DOHH2 (cell line): Measurements from ENCODE around the gene KMT5C.

Experiments
- H3F3A ChIP-seq: fragments of 200-600 bp; sonication (generic), shearing (Covaris generic); 2 replicates; pipeline ENCODE4 v1.6.0; 2016; ENCODE audit warnings: antibody characterized with exemption, mild to moderate bottlenecking; ENCODE audit not compliant: control insufficient read depth, insufficient read depth
- H3K27ac ChIP-seq: fragments of 200-600 bp; sonication (generic); 2 replicates; pipeline ENCODE4 v1.5.1; 2014; ENCODE audit warnings: low read depth, mild to moderate bottlenecking, low read length, moderate library complexity
- H3K27me3 ChIP-seq: fragments of 200-600 bp; sonication (generic); 2 replicates; pipeline ENCODE4 v1.6.1; 2014; ENCODE audit warnings: mild to moderate bottlenecking, low read length, mixed read lengths; ENCODE audit not compliant: control insufficient read depth
- H3K36me3 ChIP-seq: fragments of 200-600 bp; sonication (generic); 2 replicates; pipeline ENCODE4 v1.6.1; 2014; ENCODE audit warnings: mild to moderate bottlenecking, low read length, moderate library complexity, mixed read lengths; ENCODE audit not compliant: control insufficient read depth
- H3K4me1 ChIP-seq: fragments of 200-600 bp; sonication (generic); 2 replicates; pipeline ENCODE4 v1.6.1; 2014; ENCODE audit warnings: mild to moderate bottlenecking, low read length, mixed read lengths; ENCODE audit not compliant: control insufficient read depth
- H3K4me2 ChIP-seq: fragments of 200-600 bp; sonication (generic); 2 replicates; pipeline ENCODE4 v1.6.0; 2014; ENCODE audit warnings: mild to moderate bottlenecking, low read length, moderate library complexity
- H3K4me3 ChIP-seq: fragments of 200-600 bp; sonication (generic); 2 replicates; pipeline ENCODE4 v1.5.1; 2014; ENCODE audit warnings: mild to moderate bottlenecking, low read length, mixed read lengths
- H3K79me2 ChIP-seq: fragments of 200-600 bp; sonication (generic); 2 replicates; pipeline ENCODE4 v1.6.1; 2014; ENCODE audit warnings: mild to moderate bottlenecking, low read length, mixed read lengths; ENCODE audit not compliant: control insufficient read depth
- H3K9me2 ChIP-seq: fragments of 200-600 bp; sonication (generic); replicated peaks from 2 replicates; pipeline ENCODE4 v1.6.1; 2014; ENCODE audit warnings: mild to moderate bottlenecking, low read length, mixed read lengths; ENCODE audit not compliant: control insufficient read depth
- H3K9me3 ChIP-seq: fragments of 200-600 bp; sonication (generic); 2 replicates; pipeline ENCODE4 v1.6.1; 2014; ENCODE audit warnings: antibody characterized with exemption, low read length, mixed read lengths; ENCODE audit not compliant: control insufficient read depth, insufficient read depth
- H4K20me1 ChIP-seq: fragments of 200-600 bp; sonication (generic); 2 replicates; pipeline ENCODE4 v1.6.0; 2014; ENCODE audit warnings: low read depth, mild to moderate bottlenecking, antibody characterized with exemption, low read length, moderate library complexity; ENCODE audit not compliant: control insufficient read depth, insufficient read depth
- CTCF ChIP-seq: fragments of 200-600 bp; sonication (generic); IDR thresholded peaks from one replicate; pipeline ENCODE4 v1.5.1; 2014; ENCODE audit warnings: antibody characterized with exemption, mild to moderate bottlenecking, low read depth, low read length; ENCODE audit not compliant: poor library complexity, severe bottlenecking
- EZH2phosphoT487 ChIP-seq: fragments of 200-600 bp; sonication (generic); IDR thresholded peaks from 2 replicates; pipeline ENCODE4 v1.6.1; 2017; ENCODE audit warnings: borderline replicate concordance, mild to moderate bottlenecking, antibody characterized with exemption, low read length, moderate library complexity, mixed read lengths

KMT5C gene

GRCh38 chr19:55372316-55373081 is 32.8 kb downstream of the KMT5C start:
- H3K27me3 ChIP-seq = peaks cover 64% of the 10 kb centered on the region
- no peaks in the 10 kb centered on the region for H3K9me3 ChIP-seq
- H3K4me1 ChIP-seq = peaks cover 5% of the 10 kb centered on the region; the same call in 1 of the 2 replicates
- no peaks in the 10 kb centered on the region for H4K20me1 ChIP-seq
- H3F3A ChIP-seq = no peaks in the 10 kb centered on the region
- H3K79me2 ChIP-seq = no peaks in the 10 kb centered on the region
- no peaks in the 10 kb centered on the region for H3K9me2 ChIP-seq
- no peak overlapping the region for H3K4me3 ChIP-seq
- no peak overlapping the region for H3K27ac ChIP-seq
- no peaks in the 10 kb centered on the region for H3K36me3 ChIP-seq
- TF ChIP-seq EZH2phosphoT487 = no peak
- no peak overlapping the region for H3K4me2 ChIP-seq

- no peaks in the 10 kb centered on the region for H3K9me3 ChIP-seq
- no peak overlapping the region for H3K4me3 ChIP-seq
- peaks cover 57% of the 10 kb centered on the region for H3K27me3 ChIP-seq
- no peaks in the 10 kb centered on the region for H3K36me3 ChIP-seq
- no peaks in the 10 kb centered on the region for H4K20me1 ChIP-seq
- H3K27ac ChIP-seq = no peak overlapping the region
- H3K79me2 ChIP-seq = no peaks in the 10 kb centered on the region
- H3K4me1 ChIP-seq = peaks cover 5% of the 10 kb centered on the region; the same call in 1 of the 2 replicates
- no peaks in the 10 kb centered on the region for H3F3A ChIP-seq
- TF ChIP-seq CTCF (no peak), EZH2phosphoT487 (no peak)
- no peak overlapping the region for H3K4me2 ChIP-seq
- H3K9me2 ChIP-seq = no peaks in the 10 kb centered on the region
Measured at GRCh38 chr19:55373306-55373992, 33.8 kb downstream of the KMT5C start.

- Histone ChIP-seq H3K27ac (no peak overlapping the region), H3K9me2 (no peaks in the 10 kb centered on the region), H3K27me3 (peaks cover 50% of the 10 kb centered on the region), H3K4me2 (no peak overlapping the region), H3K4me1 (peaks cover 5% of the 10 kb centered on the region; the same call in 1 of the 2 replicates), H3K4me3 (no peak overlapping the region), H4K20me1 (no peaks in the 10 kb centered on the region), H3K9me3 (no peaks in the 10 kb centered on the region), H3F3A (no peaks in the 10 kb centered on the region), H3K36me3 (no peaks in the 10 kb centered on the region), H3K79me2 (no peaks in the 10 kb centered on the region)
- TF ChIP-seq EZH2phosphoT487 = no peak
Measured at GRCh38 chr19:55373993-55374757, 34.5 kb downstream of the KMT5C start.

- Histone ChIP-seq H3K79me2 (peaks cover under 1% of the 10 kb centered on the region; the same call in 1 of the 2 replicates), H3K27me3 (peaks cover 32% of the 10 kb centered on the region), H3K9me3 (no peaks in the 10 kb centered on the region), H3K4me3 (no peak within 1 kb of the TSS), H3K4me2 (no peak within 1 kb of the TSS), H3F3A (peaks cover 3% of the 10 kb centered on the region; the same call in 1 of the 2 replicates), H3K27ac (no peak within 1 kb of the TSS), H3K36me3 (no peaks in the 10 kb centered on the region; the same call in 1 of the 2 replicates), H3K4me1 (no peaks in the 10 kb centered on the region), H3K9me2 (no peaks in the 10 kb centered on the region), H4K20me1 (no peaks in the 10 kb centered on the region)
- TF ChIP-seq CTCF (no peak), EZH2phosphoT487 (no peak)
Measured at GRCh38 chr19:55376241-55376933, 36.7 kb downstream of the KMT5C start, which contains the start of gene TMEM190. TMEM190 (plus strand) TSS chr19:55376826; CDS start chr19:55376854, 28 bp downstream.
